Measurements from ENCODE around the gene SRRT. TPM values are rescaled to one million over a fixed set of nuclear protein-coding genes. Genes with fewer than 3 reads are reported as not detected.

The SRRT gene
- total and polyA plus RNA-seq, 3 donors from 2014 or later, result 255 to 389 (median 291) TPM

GRCh38 chr7:100880645-100881044 is 5.7 kb downstream of the SRRT start:
- H3K27ac ChIP-seq, result no peak overlapping the region
- H3K27me3 ChIP-seq, result no peaks in the 10 kb centered on the region
- peaks cover 21% of the 10 kb centered on the region for H3K4me1 ChIP-seq
- no peaks in the 10 kb centered on the region for H3K36me3 ChIP-seq (ENCODE audit: low read depth, missing control alignments)
- TF ChIP-seq POLR2A (IDR thresholded peaks at IDR 0.05) (no peak), CTCF (IDR thresholded peaks at IDR 0.05) (no peak)
- no peak for DNase-seq
- no peaks in the 10 kb centered on the region for H3K9me3 ChIP-seq
- WGBS, 2 donors, result 86% methylated on average over 7 of the region's 7 CpGs
- intact Hi-C loops (cut with DNase I; ENCODE audit: low total_unique reads), result no loop called here
- no peak overlapping the region for H3K4me3 ChIP-seq

GRCh38 chr7:100881136-100881535 is 6.2 kb downstream of the SRRT start:
- Histone ChIP-seq H3K4me3 (no peak overlapping the region), H3K4me1 (peaks cover 16% of the 10 kb centered on the region), H3K27me3 (no peaks in the 10 kb centered on the region), H3K36me3 (ENCODE audit: low read depth, missing control alignments) (no peaks in the 10 kb centered on the region), H3K27ac (no peak overlapping the region), H3K9me3 (no peaks in the 10 kb centered on the region)
- TF ChIP-seq POLR2A (IDR thresholded peaks at IDR 0.05), result no peak
- no peak for TF ChIP-seq CTCF (IDR thresholded peaks at IDR 0.05)
- WGBS, 2 donors, result 95 to 96% methylated on average over 20 of the region's 20 CpGs
- DNase-seq, result no peak
- intact Hi-C loops (cut with DNase I; ENCODE audit: low total_unique reads), result no loop called here

- Histone ChIP-seq H3K4me1 (peaks cover 5% of the 10 kb centered on the region), H3K9me3 (no peaks in the 10 kb centered on the region), H3K4me3 (no peak overlapping the region), H3K27me3 (no peaks in the 10 kb centered on the region), H3K36me3 (ENCODE audit: low read depth, missing control alignments) (no peaks in the 10 kb centered on the region), H3K27ac (no peak overlapping the region)
- no peak for DNase-seq
- 91 to 93% methylated on average over 6 to 9 of the region's 9 CpGs for WGBS, 2 donors
- intact Hi-C loops (cut with DNase I; ENCODE audit: low total_unique reads), result no loop called here
- TF ChIP-seq POLR2A (IDR thresholded peaks at IDR 0.05) (no peak), CTCF (IDR thresholded peaks at IDR 0.05) (no peak)
Observed at GRCh38 chr7:100882201-100882600, 7.3 kb downstream of the SRRT start.

GRCh38 chr7:100882785-100883526 is 8.1 kb downstream of the SRRT start:
- H3K4me1 ChIP-seq, result no peaks in the 10 kb centered on the region
- no peaks in the 10 kb centered on the region for H3K27me3 ChIP-seq
- TF ChIP-seq CTCF (IDR thresholded peaks at IDR 0.05) (no peak), POLR2A (IDR thresholded peaks at IDR 0.05) (no peak)
- no peaks in the 10 kb centered on the region for H3K36me3 ChIP-seq (ENCODE audit: low read depth, missing control alignments)
- no peak overlapping the region for H3K4me3 ChIP-seq
- no peak for DNase-seq
- H3K27ac ChIP-seq, result no peak overlapping the region
- H3K9me3 ChIP-seq, result no peaks in the 10 kb centered on the region
- WGBS, 2 donors, result 86 to 90% methylated on average over 19 to 24 of the region's 24 CpGs
- intact Hi-C loops (cut with DNase I; ENCODE audit: low total_unique reads), result no loop called here
